ENCODE measurements around the gene WDR20. TPM values are rescaled to one million over a fixed set of nuclear protein-coding genes. Genes with fewer than 3 reads are reported as not detected.
A peak's percentile ranks its signal among the peaks of the same experiment; 100 is the strongest.

Gene WDR20
- total RNA-seq, 1 experiment from 2014 or later = 23.7 TPM

GRCh38 chr14:102213470-102213869 is 73.8 kb downstream of the WDR20 start:
- Histone ChIP-seq H3K27ac (ENCODE audit: low read length) (no peak overlapping the region), H4K20me1 (ENCODE audit: low read length) (no peaks in the 10 kb centered on the region), H3K9me2 (replicated peaks; ENCODE audit: low read length) (no peaks in the 10 kb centered on the region), H3K9me3 (ENCODE audit: low read length) (no peaks in the 10 kb centered on the region), H2AFZ (ENCODE audit: low read length) (no peak overlapping the region), H3K79me2 (ENCODE audit: low read length) (peaks cover 41% of the 10 kb centered on the region), H3K36me3 (ENCODE audit: low read depth, low read length) (peaks cover 12% of the 10 kb centered on the region; the same call in 1 of the 2 replicates), H3K9ac (ENCODE audit: low read length) (no peak overlapping the region), H3K4me2 (ENCODE audit: low read length) (no peak overlapping the region), H3K27me3 (ENCODE audit: low read length) (no peaks in the 10 kb centered on the region), H3K4me1 (ENCODE audit: insufficient read depth, low read length) (peaks cover 26% of the 10 kb centered on the region), H3F3A (ENCODE audit: low read length, unreplicated experiment) (peaks cover 5% of the 10 kb centered on the region), H3K4me3 (ENCODE audit: low read length) (no peak overlapping the region)
- CTCF ChIA-PET = no interaction called here
- TF ChIP-seq CTCF (conservative IDR thresholded peaks at IDR 0.05; ENCODE audit: low read depth, low read length) (no peak), EZH2 (IDR thresholded peaks at IDR 0.05; ENCODE audit: low read length, unreplicated experiment) (no peak), EZH2phosphoT487 (IDR thresholded peaks at IDR 0.05; ENCODE audit: borderline replicate concordance, low read length) (no peak)
- POLR2A ChIA-PET (ENCODE audit: unreplicated experiment) = no interaction called here
- ATAC-seq (no peak), DNase-seq (no peak)
- no TSS peak for BruUV-seq (replicated peaks)
- intact Hi-C loops (cut with micrococcal nuclease) = no loop called here

GRCh38 chr14:102213984-102214658 is 74.4 kb downstream of the WDR20 start:
- H4K20me1 ChIP-seq (ENCODE audit: low read length) = no peaks in the 10 kb centered on the region

More at GRCh38 chr14:102213984-102214658, 74.4 kb downstream of the WDR20 start:
- Histone ChIP-seq H3K4me1 (ENCODE audit: insufficient read depth, low read length) (peaks cover 26% of the 10 kb centered on the region), H3K27me3 (ENCODE audit: low read length) (no peaks in the 10 kb centered on the region), H2AFZ (ENCODE audit: low read length) (no peak overlapping the region), H3K9me2 (replicated peaks; ENCODE audit: low read length) (no peaks in the 10 kb centered on the region), H3K27ac (ENCODE audit: low read length) (peak overlapping the region; percentile 78), H3K9me3 (ENCODE audit: low read length) (no peaks in the 10 kb centered on the region), H3K4me3 (ENCODE audit: low read length) (peak overlapping the region; percentile 36; the same call in 1 of the 2 replicates), H3K36me3 (ENCODE audit: low read depth, low read length) (peaks cover 5% of the 10 kb centered on the region; the same call in 1 of the 2 replicates), H3F3A (ENCODE audit: low read length, unreplicated experiment) (peaks cover 5% of the 10 kb centered on the region), H3K9ac (ENCODE audit: low read length) (peak overlapping the region; percentile 46), H3K4me2 (ENCODE audit: low read length) (peak overlapping the region; percentile 66), H3K79me2 (ENCODE audit: low read length) (peaks cover 47% of the 10 kb centered on the region)
- DNase-seq (peak; percentile 38), ATAC-seq (no peak)
- BruUV-seq (replicated peaks) = no TSS peak
- ChIA-PET POLR2A (ENCODE audit: unreplicated experiment) (interaction anchor here (0.6 to 0.7 kb wide), 3 partner anchors 101 to 258 kb away, joined by 3 to 5 read pairs (median 5); no protein-coding TSS in a partner anchor), CTCF (interaction anchor here (0.8 kb wide), 1 partner anchor 1949 kb away, joined by 4 read pairs; no protein-coding TSS in a partner anchor)
- TF ChIP-seq CTCF (conservative IDR thresholded peaks at IDR 0.05; ENCODE audit: low read depth, low read length) (peak; percentile 70), EZH2phosphoT487 (IDR thresholded peaks at IDR 0.05; ENCODE audit: borderline replicate concordance, low read length) (no peak)
- intact Hi-C loops (cut with micrococcal nuclease) = no loop called here
